ENCODE results near the gene EXOC8.

The EXOC8 gene

DNA sequence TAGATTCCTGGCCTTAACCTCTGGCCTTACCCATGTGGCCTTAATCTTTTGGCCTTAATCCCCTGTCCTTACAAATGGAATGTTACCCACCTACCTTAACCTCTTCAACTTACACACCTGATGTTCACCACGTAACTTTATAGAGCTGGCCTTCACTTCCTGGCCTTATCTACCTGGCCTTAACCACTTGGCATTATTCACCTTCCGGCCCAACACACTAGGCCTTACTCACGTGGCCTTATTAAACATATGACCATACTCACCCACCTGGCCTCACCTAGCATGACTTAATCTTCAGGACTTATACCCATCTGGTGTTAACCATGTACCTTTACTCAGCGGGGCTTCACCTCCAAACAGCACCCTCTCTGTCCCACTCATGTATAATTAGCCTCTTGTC lies 41.7 kb downstream of the EXOC8 start:
- no peak overlapping the region for H2AFZ ChIP-seq (ENCODE audit: low read depth, low read length)
- no peaks in the 10 kb centered on the region for H3K27me3 ChIP-seq (ENCODE audit: low read depth, low read length)
- H3K36me3 ChIP-seq (replicated peaks; ENCODE audit: low read depth, low read length) = no peaks in the 10 kb centered on the region
- no peak overlapping the region for H3K9ac ChIP-seq (ENCODE audit: low read length)
- no peak overlapping the region for H3K27ac ChIP-seq (ENCODE audit: low read length)
- H4K20me1 ChIP-seq (ENCODE audit: insufficient read depth, low read length) = no peaks in the 10 kb centered on the region
- no peaks in the 10 kb centered on the region for H3K9me3 ChIP-seq (ENCODE audit: insufficient read depth, low read length)
- H3K4me3 ChIP-seq (ENCODE audit: low read length) = no peak overlapping the region
- H3K79me2 ChIP-seq (ENCODE audit: low read length) = no peaks in the 10 kb centered on the region
- H3K4me2 ChIP-seq (ENCODE audit: low read length) = no peak overlapping the region
- H3K4me1 ChIP-seq (ENCODE audit: low read length) = no peaks in the 10 kb centered on the region
- TF ChIP-seq, protein P1, sequence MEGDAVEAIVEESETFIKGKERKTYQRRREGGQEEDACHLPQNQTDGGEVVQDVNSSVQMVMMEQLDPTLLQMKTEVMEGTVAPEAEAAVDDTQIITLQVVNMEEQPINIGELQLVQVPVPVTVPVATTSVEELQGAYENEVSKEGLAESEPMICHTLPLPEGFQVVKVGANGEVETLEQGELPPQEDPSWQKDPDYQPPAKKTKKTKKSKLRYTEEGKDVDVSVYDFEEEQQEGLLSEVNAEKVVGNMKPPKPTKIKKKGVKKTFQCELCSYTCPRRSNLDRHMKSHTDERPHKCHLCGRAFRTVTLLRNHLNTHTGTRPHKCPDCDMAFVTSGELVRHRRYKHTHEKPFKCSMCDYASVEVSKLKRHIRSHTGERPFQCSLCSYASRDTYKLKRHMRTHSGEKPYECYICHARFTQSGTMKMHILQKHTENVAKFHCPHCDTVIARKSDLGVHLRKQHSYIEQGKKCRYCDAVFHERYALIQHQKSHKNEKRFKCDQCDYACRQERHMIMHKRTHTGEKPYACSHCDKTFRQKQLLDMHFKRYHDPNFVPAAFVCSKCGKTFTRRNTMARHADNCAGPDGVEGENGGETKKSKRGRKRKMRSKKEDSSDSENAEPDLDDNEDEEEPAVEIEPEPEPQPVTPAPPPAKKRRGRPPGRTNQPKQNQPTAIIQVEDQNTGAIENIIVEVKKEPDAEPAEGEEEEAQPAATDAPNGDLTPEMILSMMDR (IDR thresholded peaks at IDR 0.05; ENCODE audit: low read depth, low read length) = no peak
- no peak for TF ChIP-seq EZH2phosphoT487 (IDR thresholded peaks at IDR 0.05; ENCODE audit: low read depth)

DNA sequence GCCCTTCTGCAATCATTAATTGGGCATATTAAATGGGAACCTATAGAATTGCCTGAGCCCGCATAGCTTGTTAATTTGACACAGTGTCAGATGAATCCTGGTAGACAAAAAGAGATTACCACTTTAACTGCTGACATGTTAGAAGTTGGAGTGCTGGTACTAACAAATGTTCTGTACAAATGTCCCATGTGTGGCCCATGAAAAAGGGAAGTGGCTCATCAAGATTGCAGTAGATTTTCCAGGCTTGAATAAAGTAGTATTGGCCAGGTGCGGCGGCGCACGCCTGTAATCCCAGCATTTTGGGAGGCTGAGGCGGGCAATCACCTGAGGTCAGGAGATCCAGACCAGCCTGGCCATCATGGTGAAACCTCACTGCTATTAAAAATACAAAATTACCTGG lies 51.0 kb downstream of the EXOC8 start:
- Histone ChIP-seq H3K79me2 (ENCODE audit: low read length) (no peaks in the 10 kb centered on the region), H3K9ac (ENCODE audit: low read length) (no peak overlapping the region), H3K36me3 (replicated peaks; ENCODE audit: low read depth, low read length) (no peaks in the 10 kb centered on the region), H3K27me3 (ENCODE audit: low read depth, low read length) (no peaks in the 10 kb centered on the region), H3K9me3 (ENCODE audit: insufficient read depth, low read length) (no peaks in the 10 kb centered on the region), H3K4me1 (ENCODE audit: low read length) (no peaks in the 10 kb centered on the region), H2AFZ (ENCODE audit: low read depth, low read length) (no peak overlapping the region), H3K4me3 (ENCODE audit: low read length) (no peak overlapping the region), H4K20me1 (ENCODE audit: insufficient read depth, low read length) (no peaks in the 10 kb centered on the region), H3K27ac (ENCODE audit: low read length) (no peak overlapping the region), H3K4me2 (ENCODE audit: low read length) (no peak overlapping the region)
- TF ChIP-seq, protein P1 (IDR thresholded peaks at IDR 0.05; ENCODE audit: low read depth, low read length) = no peak
- no peak for TF ChIP-seq EZH2phosphoT487 (IDR thresholded peaks at IDR 0.05; ENCODE audit: low read depth)

DNA sequence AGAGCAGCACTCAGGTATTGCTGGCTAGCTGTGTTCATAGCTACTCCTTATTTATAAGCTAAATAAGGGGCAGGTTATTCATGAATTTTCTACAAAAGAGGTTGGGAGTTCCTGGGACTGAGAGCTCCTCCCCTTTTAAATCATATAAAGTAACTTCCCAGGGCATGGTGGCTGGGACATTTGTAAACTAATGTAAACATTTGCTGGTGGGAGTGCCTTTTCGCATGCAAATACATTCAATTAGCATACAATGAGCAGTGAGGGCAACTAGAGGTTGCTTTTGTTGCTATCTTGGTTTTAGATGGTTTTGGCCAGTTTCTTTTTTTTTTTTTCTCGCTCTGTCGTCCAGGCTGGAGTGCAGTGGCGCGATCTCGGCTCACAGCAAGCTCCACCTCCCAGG lies 53.2 kb downstream of the EXOC8 start:
- no peak overlapping the region for H3K4me3 ChIP-seq (ENCODE audit: low read length)
- no peak overlapping the region for H3K9ac ChIP-seq (ENCODE audit: low read length)
- H3K27me3 ChIP-seq (ENCODE audit: low read depth, low read length) = no peaks in the 10 kb centered on the region
- H3K27ac ChIP-seq (ENCODE audit: low read length) = no peak overlapping the region
- no peaks in the 10 kb centered on the region for H3K9me3 ChIP-seq (ENCODE audit: insufficient read depth, low read length)
- no peaks in the 10 kb centered on the region for H3K36me3 ChIP-seq (replicated peaks; ENCODE audit: low read depth, low read length)
- no peak overlapping the region for H3K4me2 ChIP-seq (ENCODE audit: low read length)
- TF ChIP-seq, protein P1 (IDR thresholded peaks at IDR 0.05; ENCODE audit: low read depth, low read length) = no peak
- TF ChIP-seq EZH2phosphoT487 (IDR thresholded peaks at IDR 0.05; ENCODE audit: low read depth) = no peak
- no peak overlapping the region for H2AFZ ChIP-seq (ENCODE audit: low read depth, low read length)
- H4K20me1 ChIP-seq (ENCODE audit: insufficient read depth, low read length) = no peaks in the 10 kb centered on the region
- H3K4me1 ChIP-seq (ENCODE audit: low read length) = no peaks in the 10 kb centered on the region
- H3K79me2 ChIP-seq (ENCODE audit: low read length) = no peaks in the 10 kb centered on the region

All from OCI-LY3 (cell line).